CD14-positive monocyte (primary cell): ENCODE measurements around the gene BSG. TPM values are rescaled to one million over a fixed set of nuclear protein-coding genes. Genes with fewer than 3 reads are reported as not detected.

Experiments used
- DNase-seq, 3 donors: peaks; one replicate each; pipeline ENCODE4 v3.0.0-alpha.2; 2011 to 2022
- H2AFZ ChIP-seq: 2 replicates; pipeline ENCODE4 v1.6.0; 2012; ENCODE audit warnings: mild to moderate bottlenecking, low read depth, low read length, inconsistent platforms; ENCODE audit not compliant: insufficient read depth, poor library complexity, severe bottlenecking
- H3K27ac ChIP-seq, 2 donors: 1 replicate in 1 of 2; 2 replicates in 1 of 2; pipeline ENCODE4 v1.5.1; 2012 to 2013; ENCODE audit warnings: low read length in 2 of 2, control low read depth in 1 of 2, inconsistent platforms in 1 of 2, low read depth in 1 of 2, mild to moderate bottlenecking in 1 of 2
- H3K27me3 ChIP-seq, 2 donors: one replicate each; pipeline versions ENCODE4 v1.6.0 to v1.6.1; 2011 to 2013; ENCODE audit warnings: low read length in 2 of 2; ENCODE audit not compliant: control insufficient read depth in 2 of 2, insufficient read depth in 2 of 2
- H3K36me3 ChIP-seq, 2 donors: replicated peaks in 1 of 2; 1 replicate in 1 of 2; 2 replicates in 1 of 2; pipeline versions ENCODE4 v1.5.1 to v1.6.1; 2012 to 2013; ENCODE audit warnings: low read length in 2 of 2, control low read depth in 1 of 2, inconsistent platforms in 1 of 2, mild to moderate bottlenecking in 1 of 2; ENCODE audit not compliant: insufficient read depth in 2 of 2, control insufficient read depth in 1 of 2
- H3K4me1 ChIP-seq, 2 donors: 1 replicate in 1 of 2; 2 replicates in 1 of 2; pipeline versions ENCODE4 v1.5.1 to v1.6.1; 2012 to 2013; ENCODE audit warnings: low read length in 2 of 2, control low read depth in 1 of 2, inconsistent platforms in 1 of 2, mild to moderate bottlenecking in 1 of 2, moderate library complexity in 1 of 2; ENCODE audit not compliant: insufficient read depth in 2 of 2, control insufficient read depth in 1 of 2
- H3K4me2 ChIP-seq: replicated peaks from 2 replicates; pipeline ENCODE3; 2012; ENCODE audit warnings: low read length, moderate library complexity, mild to moderate bottlenecking; ENCODE audit not compliant: poor library complexity, severe bottlenecking; ENCODE audit errors: extremely low read depth
- H3K4me3 ChIP-seq, 3 experiments: fragments of 200-600 bp in 1 of 3; sonication (generic) in 1 of 3; replicated peaks in 1 of 3; 1 replicate in 2 of 3; 2 replicates in 1 of 3; pipeline ENCODE4 v1.5.1; 2011 to 2013; ENCODE audit warnings: low read length in 3 of 3, mild to moderate bottlenecking in 3 of 3, control low read depth in 2 of 3, low read depth in 2 of 3, inconsistent platforms in 1 of 3, moderate library complexity in 1 of 3
- H3K79me2 ChIP-seq: 2 replicates; pipeline ENCODE4 v1.6.0; 2012; ENCODE audit warnings: mild to moderate bottlenecking, control low read depth, inconsistent platforms, low read length, moderate library complexity; ENCODE audit not compliant: insufficient read depth
- H3K9ac ChIP-seq: 2 replicates; pipeline ENCODE4 v1.6.0; 2017; ENCODE audit warnings: low read length, mild to moderate bottlenecking; ENCODE audit not compliant: insufficient read depth, poor library complexity, severe bottlenecking
- H3K9me3 ChIP-seq, 2 donors: replicated peaks in 1 of 2; 1 replicate in 1 of 2; 2 replicates in 1 of 2; pipeline versions ENCODE4 v1.5.1 to v1.6.1; 2012 to 2013; ENCODE audit warnings: low read length in 2 of 2, control low read depth in 1 of 2; ENCODE audit not compliant: control insufficient read depth in 1 of 2, insufficient read depth in 1 of 2
- H4K20me1 ChIP-seq: 2 replicates; pipeline ENCODE4 v1.6.0; 2012; ENCODE audit warnings: mild to moderate bottlenecking, low read length, control low read depth, moderate library complexity; ENCODE audit not compliant: insufficient read depth
- H3K27ac Mint-ChIP-seq, 7 donors: one replicate each; pipeline ENCODE4 v1.8.0; 2020; ENCODE audit warnings: mild to moderate bottlenecking in 7 of 7, mixed read lengths in 7 of 7, moderate library complexity in 6 of 7, inconsistent platforms in 2 of 7
- H3K27me3 Mint-ChIP-seq, 3 donors: one replicate each; pipeline ENCODE4 v1.8.0; 2021 to 2022; ENCODE audit warnings: low read depth in 3 of 3, mild to moderate bottlenecking in 3 of 3, mixed read lengths in 3 of 3, moderate library complexity in 3 of 3, inconsistent platforms in 1 of 3
- H3K36me3 Mint-ChIP-seq, 2 donors: one replicate each; pipeline ENCODE4 v1.8.0; 2020; ENCODE audit warnings: mixed read lengths in 2 of 2, inconsistent platforms in 1 of 2, mild to moderate bottlenecking in 1 of 2
- H3K4me1 Mint-ChIP-seq: one replicate; pipeline ENCODE4 v1.8.0; 2020; ENCODE audit warnings: mild to moderate bottlenecking, mixed read lengths
- H3K4me3 Mint-ChIP-seq, 2 donors: one replicate each; pipeline ENCODE4 v1.8.0; 2020; ENCODE audit warnings: mild to moderate bottlenecking in 2 of 2, mixed read lengths in 2 of 2, moderate library complexity in 1 of 2
- H3K9me3 Mint-ChIP-seq, 7 donors: one replicate each; pipeline ENCODE4 v1.8.0; 2020 to 2022; ENCODE audit warnings: mixed read lengths in 7 of 7, mild to moderate bottlenecking in 6 of 7, moderate library complexity in 6 of 7, inconsistent platforms in 2 of 7
- CTCF ChIP-seq: fragments of 200-600 bp; IDR thresholded peaks from one replicate; pipeline ENCODE4 v1.8.0; 2022; ENCODE audit warnings: antibody characterized with exemption, mild to moderate bottlenecking
- WGBS: methylation state at CpG from one replicate; pipeline ENCODE4 v1.1.5; 2013; ENCODE audit warnings: missing lambda C conversion rate; ENCODE audit not compliant: insufficient coverage; 5-methylcytosine and 5-hydroxymethylcytosine counted together
- intact Hi-C, 2 donors: fragments of 100-400 bp; cut with micrococcal nuclease; formaldehyde crosslinking; loops; one replicate each; pipeline versions ENCODE4 v1.15.0 to v1.15.1; 2023
- polyA plus RNA-seq, 3 donors: library from polyadenylated mRNA; depleted of rRNA in 1 of 3; unstranded in 2 of 3; stranded (reverse) in 1 of 3; fragments of 300-500 nt in 2 of 3; fragments of >200 nt in 1 of 3; fragmentation: Illumina TruSeq in 2 of 3; gene quantifications; 1 replicate in 2 of 3; 2 replicates in 1 of 3; pipeline ENCODE4 v1.2.3, GENCODE V29; 2012 to 2021

Gene BSG
- polyA plus RNA-seq, 3 donors: 190 to 431 (median 364) TPM

- DNase-seq: peak; percentile 76 to 85 (median 81)
- Histone ChIP-seq H4K20me1 (peaks cover 35% of the 10 kb centered on the region), H3K4me1 (peaks cover 63 to 75% of the 10 kb centered on the region in 2 donors), H2AFZ (peak overlapping the region; percentile 83), H3K27ac (peak overlapping the region; percentile 75 to 84), H3K4me3 (peak overlapping the region; percentile 48 to 90 (median 52)), H3K27me3 (no peaks in the 10 kb centered on the region), H3K4me2 (peak overlapping the region; percentile 84), H3K79me2 (peaks cover 60% of the 10 kb centered on the region), H3K36me3 (no peaks in the 10 kb centered on the region), H3K9ac (peak overlapping the region; percentile 65), H3K9me3 (no peaks in the 10 kb centered on the region)
- Mint-ChIP-seq H3K36me3 (peaks cover 0 to 13% of the 10 kb centered on the region in 2 donors), H3K27ac (peak overlapping the region; percentile 92 to 99 (median 98)), H3K4me3 (peak overlapping the region; percentile 86 to 97), H3K27me3 (peaks cover 0 to 2% (median 0%) of the 10 kb centered on the region in 3 donors), H3K9me3 (peaks cover 0 to 7% (median 0%) of the 10 kb centered on the region in 7 donors), H3K4me1 (peaks cover 68% of the 10 kb centered on the region)
- intact Hi-C loops: loop anchor here (2.0 to 5.0 kb wide), 5 partner anchors 14 to 91 kb away; partner anchors contain the start of genes CDC34 (in 1 of the 2), FGF22 (in 1 of the 2) and RNF126 (in 1 of the 2)
- no peak for TF ChIP-seq CTCF
- under 1% methylated on average over 41 of the region's 45 CpGs for WGBS
Measured at GRCh38 chr19:570937-571565, 1.3 kb upstream of the BSG start.

GRCh38 chr19:571566-571974 lies 826 bp upstream of the BSG start:
- peaks cover 0 to 16% of the 10 kb centered on the region in 2 donors for H3K36me3 Mint-ChIP-seq
- Histone ChIP-seq H2AFZ (peak overlapping the region; percentile 83), H4K20me1 (peaks cover 40% of the 10 kb centered on the region), H3K27me3 (no peaks in the 10 kb centered on the region), H3K27ac (peak overlapping the region; percentile 75 to 84), H3K9me3 (no peaks in the 10 kb centered on the region), H3K36me3 (no peaks in the 10 kb centered on the region), H3K9ac (peak overlapping the region; percentile 65), H3K4me2 (peak overlapping the region; percentile 84), H3K4me3 (peak overlapping the region; percentile 48 to 90 (median 52)), H3K4me1 (peaks cover 60 to 72% of the 10 kb centered on the region in 2 donors), H3K79me2 (peaks cover 65% of the 10 kb centered on the region)
- DNase-seq: peak in 2 of 3 donors; percentile 33 to 40
- H3K9me3 Mint-ChIP-seq: peaks cover 0 to 7% (median 0%) of the 10 kb centered on the region in 7 donors
- H3K4me3 Mint-ChIP-seq: peak overlapping the region; percentile 86 to 97
- H3K27me3 Mint-ChIP-seq: peaks cover 0 to 2% (median 0%) of the 10 kb centered on the region in 3 donors
- intact Hi-C loops: loop anchor here (2.0 to 5.0 kb wide), 5 partner anchors 15 to 91 kb away; partner anchors contain the start of genes CDC34 (in 1 of the 2), FGF22 (in 1 of the 2) and RNF126 (in 1 of the 2)
- H3K4me1 Mint-ChIP-seq: peaks cover 67% of the 10 kb centered on the region
- peak overlapping the region; percentile 92 to 99 (median 98) for H3K27ac Mint-ChIP-seq
- WGBS: 0% methylated on average over 10 of the region's 14 CpGs
- TF ChIP-seq CTCF: no peak
